Heart right ventricle (tissue), 16 donors: Measurements from ENCODE around the gene SRGAP3. TPM values are rescaled to one million over a fixed set of nuclear protein-coding genes. Genes with fewer than 3 reads are reported as not detected.

Experiments used
- ATAC-seq, 8 donors: fragments of 200-7000 bp; cut with Tn5 transposase; one replicate each; pipeline ENCODE4 v1.9.1; 2020; ENCODE audit warnings: mild to moderate bottlenecking in 8 of 8, moderate library complexity in 8 of 8, moderate number of reproducible peaks in 1 of 8
- DNase-seq, 2 donors: peaks; one replicate each; pipeline ENCODE4 v3.0.0-alpha.2; 2020
- H3K27ac ChIP-seq, 10 donors: fragments of 200-600 bp; sonication (generic) in 2 of 10; one replicate each; pipeline versions ENCODE4 v1.5.0 to v1.8.0; 2020 to 2022; ENCODE audit warnings: mild to moderate bottlenecking in 3 of 10
- H3K27me3 ChIP-seq, 7 donors: fragments of 200-600 bp; one replicate each; pipeline ENCODE4 v1.8.0; 2021 to 2022; ENCODE audit warnings: mild to moderate bottlenecking in 2 of 7
- H3K36me3 ChIP-seq, 9 donors: fragments of 200-600 bp; sonication (generic) in 1 of 9; one replicate each; pipeline versions ENCODE4 v1.5.0 to v1.8.0; 2020 to 2022; ENCODE audit warnings: mild to moderate bottlenecking in 2 of 9
- H3K4me1 ChIP-seq, 9 donors: fragments of 200-600 bp; sonication (generic) in 1 of 9; one replicate each; pipeline versions ENCODE4 v1.5.0 to v1.8.0; 2020 to 2022; ENCODE audit warnings: mild to moderate bottlenecking in 4 of 9
- H3K4me3 ChIP-seq, 10 donors: fragments of 200-600 bp; sonication (generic) in 2 of 10; one replicate each; pipeline versions ENCODE4 v1.5.0 to v1.8.0; 2020 to 2022; ENCODE audit warnings: mild to moderate bottlenecking in 7 of 10, moderate library complexity in 2 of 10
- H3K9me3 ChIP-seq, 11 donors: fragments of 200-600 bp in 10 of 11; sonication (generic) in 2 of 11; one replicate each; pipeline versions ENCODE4 v1.5.0 to v1.8.0; 2013 to 2022; ENCODE audit warnings: mild to moderate bottlenecking in 2 of 11, control low read depth in 1 of 11, moderate library complexity in 1 of 11
- WGBS, 2 donors: extraction: QIAGEN DNeasy Blood & Tissue Kit; methylation state at CpG; one replicate each; pipeline ENCODE4 v1.1.7; 2013; ENCODE audit warnings: inconsistent platforms in 1 of 2; 5-methylcytosine and 5-hydroxymethylcytosine counted together
- intact Hi-C, 10 donors: fragments of 100-400 bp; cut with DNase I; formaldehyde crosslinking; loops; one replicate each; pipeline versions ENCODE4 v1.11.1 to v1.14.2; 2022
- polyA plus RNA-seq, 2 donors: library from polyadenylated mRNA; stranded (reverse); fragments of 200-250 nt; gene quantifications; one replicate each; pipeline ENCODE4 v1.2.3, GENCODE V29; 2013
- total RNA-seq, 10 donors: library from RNA; stranded (reverse); fragmentation: NEBNext Ultra II Directional in 3 of 10; extraction: Animal tissue kit (Norgen Biotek cat#: 25700) in 3 of 10; gene quantifications; one replicate each; pipeline versions ENCODE4 v1.2.1 to v1.2.4, GENCODE V29; 2021 to 2023
- TF ChIP-seq, protein P1 (sequence below), 9 donors: fragments of 200-600 bp; sonication (generic) in 2 of 9; IDR thresholded peaks; one replicate each; pipeline versions ENCODE4 v1.5.0 to v1.8.0; 2021 to 2022; ENCODE audit warnings: antibody characterized with exemption in 9 of 9, mild to moderate bottlenecking in 5 of 9, moderate library complexity in 1 of 9
- donor health status: Arrhythmogenic right ventricular cardiomyopathy.
- donor health status: ischemic (EF 13 %, LVEDD 7.1; RV severe dilation, severe dysfunction).
- donor health status: healthy with polysubstance abuse.
- donor health status: DM: no; HTN: yes; CAD: no.
- donor health status: DM: no; HTN: no; CAD: no.
- donor health status: ischemic (EF 25% LVEDD 6.9; RV normal size, moderate dysfunction).
- donor health status: ischemic (EF 25% LVEDD 5.7; RV mildly dilated, moderate dysfunction).
- donor health status: healthy.
- donor health status: DM: yes; HTN: yes; CAD: no.
- donor health status: Ischemic cardiomyopathy.
- donor health status: ischemic (EF 35%, LVEDD 5.7; RV mildly dilated, moderate dysfunction).
- donor health status: nonischemic (EF 11% LVEDD 7.7; RV severe dilation, severe dysfunction).
- donor health status: DM: yes; HTN: yes; CAD: no.
- donor health status: PGD.
- donor health status: ischemic (EF 29% LVEDD 5.4; RV normal size, mild dysfunction).
- donor health status: nonischemic (EF 23%, LVEDD 6.1; RV moderate dilation, normal function).

Gene SRGAP3
- total and polyA plus RNA-seq, 12 donors: 0.67 to 16.1 (median 10.6) TPM

DNA sequence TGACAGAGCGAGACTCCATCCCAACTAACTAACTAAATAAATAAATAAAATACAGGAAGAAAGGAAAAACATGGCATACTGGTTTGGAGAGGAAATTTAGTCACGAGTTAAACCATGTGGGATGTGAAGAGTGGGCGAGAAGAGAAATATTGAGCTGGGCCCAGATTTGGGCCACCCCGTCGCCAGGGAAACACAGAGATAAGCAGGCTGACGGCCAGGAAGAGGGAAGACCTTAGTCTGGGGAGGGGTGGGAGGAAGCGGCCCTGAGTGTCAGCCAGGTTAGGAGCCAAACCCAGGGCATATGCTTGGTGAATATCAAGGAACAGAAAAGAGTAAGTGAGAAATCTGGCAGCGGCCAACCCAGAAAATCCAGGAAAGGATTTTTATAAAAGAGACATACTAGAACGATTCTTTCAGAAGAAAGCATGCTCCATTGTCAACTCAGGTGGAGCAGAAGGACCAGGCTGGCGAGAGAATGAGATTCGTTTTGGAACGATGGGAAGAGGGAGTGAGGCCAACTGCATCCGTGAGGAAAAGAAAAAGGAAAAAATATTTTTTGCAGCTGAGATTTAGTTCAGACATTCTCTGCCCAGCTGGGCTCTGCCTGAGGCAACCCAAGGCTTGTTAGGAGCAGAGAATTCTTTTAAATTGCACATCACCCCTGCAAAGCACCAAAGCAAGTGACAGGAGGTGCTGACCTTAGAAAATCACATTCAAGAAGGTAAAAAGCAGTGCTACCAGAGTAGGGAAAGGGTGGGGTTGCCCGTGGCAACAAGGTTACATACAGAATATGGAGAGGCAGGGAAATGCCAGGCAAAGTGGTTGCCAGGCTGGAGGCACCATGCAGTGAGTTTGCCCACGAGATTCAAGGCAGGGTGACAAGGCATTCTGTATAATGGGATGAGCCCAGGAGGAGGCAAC, 226.9 kb downstream of the SRGAP3 start:
- TF ChIP-seq, protein P1, sequence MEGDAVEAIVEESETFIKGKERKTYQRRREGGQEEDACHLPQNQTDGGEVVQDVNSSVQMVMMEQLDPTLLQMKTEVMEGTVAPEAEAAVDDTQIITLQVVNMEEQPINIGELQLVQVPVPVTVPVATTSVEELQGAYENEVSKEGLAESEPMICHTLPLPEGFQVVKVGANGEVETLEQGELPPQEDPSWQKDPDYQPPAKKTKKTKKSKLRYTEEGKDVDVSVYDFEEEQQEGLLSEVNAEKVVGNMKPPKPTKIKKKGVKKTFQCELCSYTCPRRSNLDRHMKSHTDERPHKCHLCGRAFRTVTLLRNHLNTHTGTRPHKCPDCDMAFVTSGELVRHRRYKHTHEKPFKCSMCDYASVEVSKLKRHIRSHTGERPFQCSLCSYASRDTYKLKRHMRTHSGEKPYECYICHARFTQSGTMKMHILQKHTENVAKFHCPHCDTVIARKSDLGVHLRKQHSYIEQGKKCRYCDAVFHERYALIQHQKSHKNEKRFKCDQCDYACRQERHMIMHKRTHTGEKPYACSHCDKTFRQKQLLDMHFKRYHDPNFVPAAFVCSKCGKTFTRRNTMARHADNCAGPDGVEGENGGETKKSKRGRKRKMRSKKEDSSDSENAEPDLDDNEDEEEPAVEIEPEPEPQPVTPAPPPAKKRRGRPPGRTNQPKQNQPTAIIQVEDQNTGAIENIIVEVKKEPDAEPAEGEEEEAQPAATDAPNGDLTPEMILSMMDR (IDR thresholded peaks at IDR 0.05): no peak
- Histone ChIP-seq H3K36me3 (peaks cover 0 to 8% (median 0%) of the 10 kb centered on the region in 9 donors), H3K4me1 (peaks cover 0 to 41% (median 22%) of the 10 kb centered on the region in 9 donors), H3K27me3 (no peaks in the 10 kb centered on the region), H3K9me3 (no peaks in the 10 kb centered on the region), H3K27ac (no peak overlapping the region), H3K4me3 (no peak overlapping the region)
- ATAC-seq (peak in 3 of 8 donors; percentile 25 to 56 (median 28)), DNase-seq (no peak)
- intact Hi-C loops: no loop called here
- WGBS, 2 donors: 57 to 67% methylated on average over 15 of the region's 15 CpGs

DNA sequence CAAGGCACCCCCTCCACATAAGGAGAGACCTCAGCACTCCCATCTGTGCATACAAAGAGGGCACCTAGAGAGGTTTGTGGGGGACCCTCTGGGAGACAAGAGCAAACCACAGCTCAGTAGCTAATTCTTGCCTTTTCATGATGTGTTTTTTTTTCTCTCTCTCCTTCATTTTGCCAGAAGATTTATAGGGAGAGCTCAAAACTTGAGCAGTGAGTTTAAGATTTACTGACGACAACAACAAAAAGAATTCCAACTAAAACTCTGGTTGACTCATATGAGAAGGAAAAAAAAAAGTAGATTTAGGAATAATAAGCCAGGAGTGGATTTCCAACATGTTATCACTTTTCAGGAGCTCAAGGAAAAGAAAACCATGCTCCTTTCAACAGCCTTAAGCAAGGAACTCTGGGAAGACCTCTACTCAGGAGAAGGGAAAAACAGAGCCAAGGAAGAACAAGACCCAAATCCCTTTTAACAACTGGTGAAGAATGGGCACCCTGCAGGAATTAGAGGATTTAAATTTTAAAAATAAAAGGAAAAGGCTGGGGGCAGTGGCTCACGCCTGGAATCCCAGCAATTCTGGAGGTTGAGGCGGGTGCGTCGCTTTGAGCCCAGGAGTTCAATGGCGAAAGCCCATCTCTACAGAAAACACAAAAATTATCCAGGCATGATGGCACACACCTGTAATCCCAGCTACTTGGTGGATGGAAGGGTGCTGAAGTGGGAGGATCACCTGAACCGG, 228.0 kb downstream of the SRGAP3 start:
- no peaks in the 10 kb centered on the region for H3K9me3 ChIP-seq
- no peaks in the 10 kb centered on the region for H3K27me3 ChIP-seq
- H3K4me1 ChIP-seq: peaks cover 0 to 30% (median 14%) of the 10 kb centered on the region in 9 donors
- H3K4me3 ChIP-seq: no peak overlapping the region
- WGBS, 2 donors: 93 to 95% methylated on average over 7 of the region's 7 CpGs
- no peak overlapping the region for H3K27ac ChIP-seq
- DNase-seq: no peak
- intact Hi-C loops: no loop called here
- H3K36me3 ChIP-seq: peaks cover 0 to 8% (median 0%) of the 10 kb centered on the region in 9 donors
- TF ChIP-seq, protein P1 (IDR thresholded peaks at IDR 0.05): no peak
- ATAC-seq: no peak

DNA sequence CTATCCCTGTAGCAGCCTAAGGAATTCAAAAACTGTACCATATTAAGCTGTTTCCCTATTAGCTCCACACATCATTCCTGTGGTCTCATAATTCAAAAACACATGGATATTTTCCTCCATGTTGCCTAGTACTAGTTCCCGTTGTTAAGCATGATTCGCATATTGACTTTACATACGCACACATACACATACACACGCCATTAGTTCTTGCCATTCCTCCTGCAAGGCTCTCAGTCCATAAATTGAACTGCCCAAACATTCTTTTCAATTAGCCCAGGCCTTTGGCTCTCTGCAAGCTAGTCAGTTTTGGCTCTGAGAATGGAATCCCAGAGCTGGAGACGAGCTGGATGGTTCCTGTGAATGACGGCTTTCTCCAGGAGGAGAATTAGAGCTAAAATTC, 229.0 kb downstream of the SRGAP3 start:
- intact Hi-C loops: no loop called here
- no peak for DNase-seq
- TF ChIP-seq, protein P1 (IDR thresholded peaks at IDR 0.05): no peak

DNA sequence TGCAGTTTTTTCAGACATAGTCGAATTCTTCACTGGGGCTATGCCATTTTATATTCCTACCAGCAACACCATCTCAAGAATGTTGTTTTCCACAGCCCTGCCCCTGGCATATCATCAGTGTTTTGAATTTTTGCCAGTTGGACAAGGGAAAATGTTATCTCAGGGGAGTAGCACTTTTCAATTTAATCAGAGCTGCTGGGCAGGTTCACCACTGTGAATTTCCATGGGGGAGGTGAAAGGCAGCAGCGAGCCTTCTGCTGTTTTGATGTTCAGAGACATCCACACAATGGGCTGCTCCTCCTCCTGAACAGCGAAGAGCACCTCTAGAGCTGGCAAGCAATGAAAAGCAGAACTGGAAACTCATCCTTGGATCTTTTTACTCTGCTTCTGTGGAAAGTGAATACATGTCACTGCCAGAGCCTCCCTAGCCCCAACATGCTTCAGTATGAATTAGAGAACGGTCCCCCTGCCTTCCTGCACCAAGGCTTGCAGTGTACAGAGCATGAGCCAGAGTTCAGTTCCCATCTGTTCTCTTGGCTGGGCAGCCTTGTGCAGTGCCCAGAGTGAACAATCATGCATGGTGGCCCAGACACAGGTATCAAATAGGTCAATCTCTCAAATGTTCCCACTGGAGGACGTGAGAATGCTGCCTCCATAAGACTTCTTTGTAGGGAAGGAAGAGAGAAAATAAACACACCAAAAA, 230.0 kb downstream of the SRGAP3 start:
- ATAC-seq (peak in 6 of 8 donors; percentile 55 to 83 (median 60)), DNase-seq (peak in 1 of 2 donors; percentile 14)
- Histone ChIP-seq H3K4me1 (peaks cover 0 to 30% (median 14%) of the 10 kb centered on the region in 9 donors), H3K4me3 (no peak overlapping the region), H3K27ac (peak overlapping the region in 1 of 10 donors; percentile 14), H3K27me3 (no peaks in the 10 kb centered on the region), H3K36me3 (peaks cover 0 to 19% (median 0%) of the 10 kb centered on the region in 9 donors), H3K9me3 (no peaks in the 10 kb centered on the region)
- 44 to 61% methylated on average over 5 of the region's 5 CpGs for WGBS, 2 donors
- intact Hi-C loops: no loop called here
- TF ChIP-seq, protein P1 (IDR thresholded peaks at IDR 0.05): no peak

More for the DNA sequence above, 229.0 kb downstream of the SRGAP3 start:
- Histone ChIP-seq H3K27ac (peak overlapping the region in 2 of 10 donors; percentile 15 to 54), H3K27me3 (no peaks in the 10 kb centered on the region), H3K4me1 (peaks cover 0 to 30% (median 14%) of the 10 kb centered on the region in 9 donors), H3K36me3 (peaks cover 0 to 9% (median 0%) of the 10 kb centered on the region in 9 donors), H3K9me3 (no peaks in the 10 kb centered on the region), H3K4me3 (no peak overlapping the region)
- peak in 2 of 8 donors; percentile 28 to 34 for ATAC-seq
- 76 to 77% methylated on average over 6 of the region's 6 CpGs for WGBS, 2 donors
